ENCODE data around the gene INMT. TPM values are rescaled to one million over a fixed set of nuclear protein-coding genes. Genes with fewer than 3 reads are reported as not detected.

Gene INMT
- total and polyA plus RNA-seq, 9 donors: 6.4 to 18.3 (median 11.6) TPM

DNA sequence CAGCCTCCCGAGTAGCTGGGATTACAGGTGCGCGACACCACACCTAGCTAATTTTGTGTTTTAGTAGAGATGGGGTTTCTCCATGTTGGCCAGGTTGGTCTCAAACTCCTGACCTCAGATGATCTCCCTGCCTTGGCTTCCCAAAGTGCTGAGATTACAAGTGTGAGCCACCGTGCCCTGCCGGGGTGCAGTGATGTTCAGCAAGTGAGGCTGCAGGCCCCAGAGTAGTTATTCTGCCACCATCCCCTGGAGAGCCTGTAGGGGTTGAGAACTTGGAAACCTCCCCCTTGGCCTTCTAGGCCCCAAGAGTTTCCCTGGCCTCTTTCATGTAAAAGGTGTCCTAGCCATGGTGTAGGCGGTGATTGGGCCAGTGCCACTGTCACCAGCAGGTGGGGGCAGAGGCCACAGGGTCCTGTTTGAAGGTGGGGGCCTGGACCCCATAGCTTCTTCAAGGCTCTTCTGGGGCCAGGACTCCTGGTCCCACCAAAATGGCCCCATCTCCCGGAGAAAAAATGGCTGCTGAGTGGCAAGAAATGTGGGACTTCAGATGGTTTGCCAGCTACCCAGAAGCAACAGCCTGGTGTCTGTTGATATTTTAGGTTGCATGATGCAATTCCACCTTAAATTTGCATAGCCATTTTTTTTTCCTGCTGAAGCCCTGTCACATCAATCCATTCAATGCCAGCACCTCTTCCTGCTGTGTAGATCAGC, 25.5 kb upstream of the INMT start:
- Histone ChIP-seq H3K4me1 (ENCODE audit: control insufficient read depth, insufficient read depth, low read length) (peaks cover 2% of the 10 kb centered on the region), H3K4me3 (ENCODE audit: low read length) (no peak overlapping the region), H3K36me3 (ENCODE audit: control insufficient read depth, insufficient read depth, low read length) (no peaks in the 10 kb centered on the region), H3K27me3 (ENCODE audit: control insufficient read depth, insufficient read depth, low read length) (peaks cover 33% of the 10 kb centered on the region), H3K9me3 (replicated peaks; ENCODE audit: control insufficient read depth, low read depth, low read length) (no peaks in the 10 kb centered on the region), H3K27ac (ENCODE audit: low read length) (no peak overlapping the region)
- WGBS (ENCODE audit: insufficient coverage): 95% methylated on average over 3 of the region's 7 CpGs
- no peak for DNase-seq

DNA sequence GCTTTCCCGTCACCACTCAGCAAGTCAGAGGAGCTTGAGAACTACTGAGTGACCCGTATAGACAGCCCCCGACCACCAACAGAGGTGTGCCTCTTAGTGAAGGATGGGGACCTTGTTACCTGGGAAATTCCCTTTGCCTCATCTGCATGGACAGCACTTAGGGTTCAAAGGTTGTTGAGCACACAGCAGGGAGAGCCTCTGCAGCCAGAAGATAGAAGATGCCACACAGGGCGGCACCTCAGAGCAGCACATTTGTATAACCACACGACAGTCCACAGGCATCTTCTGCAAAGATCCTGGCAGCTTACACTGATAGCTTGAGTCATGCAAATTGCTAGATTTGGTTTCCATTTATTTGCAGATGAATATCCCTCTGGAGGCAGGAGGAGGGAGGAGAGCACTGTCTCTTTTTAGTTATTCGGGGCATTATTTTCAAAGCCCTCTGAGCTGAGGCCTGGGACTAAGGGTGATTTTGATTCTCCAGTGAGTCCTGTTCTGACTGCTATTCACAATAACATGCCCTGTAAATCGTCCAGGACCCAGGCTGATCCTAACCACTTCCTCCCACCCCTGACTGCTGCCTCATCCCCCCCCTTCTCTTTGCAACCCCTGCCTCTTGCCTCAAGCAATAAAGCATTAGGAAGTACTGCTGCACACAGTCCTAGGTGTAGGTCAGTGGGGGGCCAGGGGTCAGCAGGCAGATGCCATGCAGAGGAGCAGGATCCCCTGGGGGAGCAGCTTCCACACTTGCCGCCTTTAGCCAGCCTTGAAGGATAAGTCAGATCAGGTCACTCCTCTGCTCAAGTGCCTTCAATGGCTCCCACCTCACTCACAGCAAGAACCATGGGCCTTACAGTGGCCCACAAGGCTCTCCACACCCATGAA, 24.6 kb upstream of the INMT start:
- DNase-seq: no peak
- 100% methylated on average over 1 of the region's 8 CpGs for WGBS (ENCODE audit: insufficient coverage)
- no peak overlapping the region for H3K27ac ChIP-seq (ENCODE audit: low read length)

DNA sequence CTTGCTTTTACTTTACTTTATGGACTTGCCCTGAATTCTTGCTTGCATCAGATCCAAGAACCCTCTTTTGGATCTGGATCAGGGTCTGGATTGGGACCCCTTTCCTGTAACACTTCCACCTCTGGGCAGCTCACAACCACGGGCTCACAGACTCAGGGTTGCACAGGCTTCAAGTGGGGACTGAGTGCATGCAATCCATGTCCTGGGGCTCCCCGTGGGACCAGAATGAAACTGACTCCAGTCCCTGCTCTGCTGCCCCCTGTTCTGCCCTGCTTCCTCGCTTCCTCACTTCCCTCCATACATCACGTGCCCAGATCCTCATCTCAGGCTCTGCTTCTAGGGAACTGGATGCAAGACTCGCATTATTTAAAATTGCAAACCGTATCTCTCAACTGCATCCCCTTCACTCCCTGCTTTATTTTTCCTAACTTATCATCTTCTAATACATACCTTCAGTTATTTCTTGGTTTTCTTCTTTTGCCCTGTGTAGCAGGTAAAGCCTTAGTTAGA, 23.3 kb upstream of the INMT start:
- no peak for DNase-seq
- Histone ChIP-seq H3K4me1 (ENCODE audit: control insufficient read depth, insufficient read depth, low read length) (peaks cover 7% of the 10 kb centered on the region), H3K27me3 (ENCODE audit: control insufficient read depth, insufficient read depth, low read length) (peaks cover 25% of the 10 kb centered on the region), H3K4me3 (ENCODE audit: low read length) (no peak overlapping the region), H3K36me3 (ENCODE audit: control insufficient read depth, insufficient read depth, low read length) (no peaks in the 10 kb centered on the region), H3K27ac (ENCODE audit: low read length) (no peak overlapping the region), H3K9me3 (replicated peaks; ENCODE audit: control insufficient read depth, low read depth, low read length) (no peaks in the 10 kb centered on the region)
- 28% methylated on average over 3 of the region's 6 CpGs for WGBS (ENCODE audit: insufficient coverage)

More for the DNA sequence above, 24.6 kb upstream of the INMT start:
- Histone ChIP-seq H3K4me1 (ENCODE audit: control insufficient read depth, insufficient read depth, low read length) (peaks cover 4% of the 10 kb centered on the region), H3K4me3 (ENCODE audit: low read length) (no peak overlapping the region), H3K9me3 (replicated peaks; ENCODE audit: control insufficient read depth, low read depth, low read length) (no peaks in the 10 kb centered on the region), H3K36me3 (ENCODE audit: control insufficient read depth, insufficient read depth, low read length) (no peaks in the 10 kb centered on the region), H3K27me3 (ENCODE audit: control insufficient read depth, insufficient read depth, low read length) (peaks cover 30% of the 10 kb centered on the region)

DNA sequence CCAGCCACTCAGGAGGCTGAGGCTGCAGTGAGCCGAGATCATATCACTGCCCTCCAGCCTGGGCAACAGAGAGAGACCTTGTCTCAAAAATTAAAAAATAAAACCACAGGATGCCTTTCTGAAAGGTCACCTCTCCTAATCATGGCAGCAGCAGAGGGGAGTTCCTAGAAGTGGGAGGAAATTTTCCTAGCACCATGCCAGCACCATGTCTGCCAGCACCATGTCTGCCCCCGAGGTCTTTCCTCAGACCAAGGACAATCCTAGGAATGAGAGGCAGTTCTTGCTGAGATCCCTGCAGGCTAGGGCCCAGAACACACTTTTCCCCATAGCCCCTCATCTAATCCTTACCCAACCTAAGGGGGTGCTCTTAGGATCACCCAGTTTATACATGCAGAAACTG, 22.3 kb upstream of the INMT start:
- H3K4me1 ChIP-seq (ENCODE audit: control insufficient read depth, insufficient read depth, low read length): peaks cover 7% of the 10 kb centered on the region
- H3K4me3 ChIP-seq (ENCODE audit: low read length): no peak overlapping the region
- 67% methylated on average over 1 of the region's 2 CpGs for WGBS (ENCODE audit: insufficient coverage)
- H3K9me3 ChIP-seq (replicated peaks; ENCODE audit: control insufficient read depth, low read depth, low read length): no peaks in the 10 kb centered on the region
- H3K36me3 ChIP-seq (ENCODE audit: control insufficient read depth, insufficient read depth, low read length): no peaks in the 10 kb centered on the region
- H3K27ac ChIP-seq (ENCODE audit: low read length): no peak overlapping the region
- DNase-seq: no peak
- peaks cover 22% of the 10 kb centered on the region for H3K27me3 ChIP-seq (ENCODE audit: control insufficient read depth, insufficient read depth, low read length)

DNA sequence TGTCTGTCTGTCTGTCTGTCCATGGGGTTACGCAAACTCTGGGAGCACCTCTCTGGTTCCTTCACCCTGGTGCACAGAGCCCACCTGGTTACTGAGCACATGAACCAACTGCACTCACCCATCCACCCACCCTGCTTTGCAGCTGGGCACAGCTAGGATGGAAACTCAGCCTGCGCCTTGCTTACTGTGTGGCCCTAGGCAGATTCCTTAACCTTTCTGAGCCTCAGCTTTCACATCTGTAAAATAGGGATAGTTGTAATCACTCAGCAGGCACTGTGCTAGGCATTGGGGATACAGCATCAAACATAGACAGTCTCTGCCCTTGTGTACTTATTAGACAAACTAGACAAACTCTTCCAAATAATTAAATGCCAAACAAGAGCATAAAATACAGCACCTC, 21.8 kb upstream of the INMT start:
- DNase-seq: no peak
- H3K36me3 ChIP-seq (ENCODE audit: control insufficient read depth, insufficient read depth, low read length): no peaks in the 10 kb centered on the region
- no peak overlapping the region for H3K4me3 ChIP-seq (ENCODE audit: low read length)
- H3K4me1 ChIP-seq (ENCODE audit: control insufficient read depth, insufficient read depth, low read length): peaks cover 7% of the 10 kb centered on the region
- peaks cover 22% of the 10 kb centered on the region for H3K27me3 ChIP-seq (ENCODE audit: control insufficient read depth, insufficient read depth, low read length)
- H3K9me3 ChIP-seq (replicated peaks; ENCODE audit: control insufficient read depth, low read depth, low read length): no peaks in the 10 kb centered on the region
- WGBS (ENCODE audit: insufficient coverage): 88% methylated on average over 1 of the region's 2 CpGs
- no peak overlapping the region for H3K27ac ChIP-seq (ENCODE audit: low read length)

DNA sequence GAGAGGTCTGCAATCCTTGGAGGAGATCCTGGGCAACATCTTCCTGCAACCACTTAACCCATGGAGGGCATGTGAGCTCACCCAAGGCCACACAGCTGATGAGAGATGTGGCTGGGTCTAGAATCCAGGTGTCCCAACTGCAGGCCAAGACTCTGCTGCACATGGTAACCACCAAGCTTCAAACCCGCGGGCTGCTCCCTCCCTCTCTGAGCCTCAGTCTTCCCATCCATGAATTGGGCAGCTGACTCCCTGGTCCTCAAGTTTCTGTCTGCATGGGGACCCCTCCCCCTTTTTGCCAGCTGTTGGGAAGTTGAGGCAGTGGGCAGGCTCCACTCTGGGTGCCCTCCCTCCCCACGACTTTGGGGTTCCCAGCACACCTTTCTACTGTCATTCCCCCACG, 20.9 kb upstream of the INMT start:
- H3K27me3 ChIP-seq (ENCODE audit: control insufficient read depth, insufficient read depth, low read length): peaks cover 21% of the 10 kb centered on the region
- H3K4me3 ChIP-seq (ENCODE audit: low read length): no peak overlapping the region
- no peak for DNase-seq
- H3K36me3 ChIP-seq (ENCODE audit: control insufficient read depth, insufficient read depth, low read length): no peaks in the 10 kb centered on the region
- WGBS (ENCODE audit: insufficient coverage): 65% methylated on average over 2 of the region's 4 CpGs
- no peak overlapping the region for H3K27ac ChIP-seq (ENCODE audit: low read length)
- peaks cover 7% of the 10 kb centered on the region for H3K4me1 ChIP-seq (ENCODE audit: control insufficient read depth, insufficient read depth, low read length)
- no peaks in the 10 kb centered on the region for H3K9me3 ChIP-seq (replicated peaks; ENCODE audit: control insufficient read depth, low read depth, low read length)

DNA sequence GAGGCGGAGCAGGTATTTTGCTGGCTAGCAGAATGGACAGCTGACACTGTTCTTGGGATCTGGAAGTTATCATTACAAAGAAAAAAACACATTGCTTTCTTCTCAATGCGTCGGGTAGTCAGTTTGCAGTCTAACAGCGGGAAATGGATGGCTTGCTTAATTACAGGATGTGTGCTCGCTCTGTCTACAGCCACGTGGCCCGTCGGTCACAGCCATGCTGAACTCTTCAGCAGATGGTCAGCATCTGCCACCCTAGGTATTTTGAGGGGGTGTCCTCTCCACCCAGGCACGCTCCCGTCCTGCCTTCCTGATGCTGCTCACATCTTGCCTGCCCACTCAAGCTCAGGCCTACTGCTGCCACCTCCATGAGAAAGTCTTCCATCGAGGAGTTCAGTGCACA, 20.4 kb upstream of the INMT start:
- Histone ChIP-seq H3K36me3 (ENCODE audit: control insufficient read depth, insufficient read depth, low read length) (no peaks in the 10 kb centered on the region), H3K4me1 (ENCODE audit: control insufficient read depth, insufficient read depth, low read length) (peaks cover 7% of the 10 kb centered on the region), H3K27ac (ENCODE audit: low read length) (no peak overlapping the region), H3K27me3 (ENCODE audit: control insufficient read depth, insufficient read depth, low read length) (peaks cover 21% of the 10 kb centered on the region), H3K9me3 (replicated peaks; ENCODE audit: control insufficient read depth, low read depth, low read length) (no peaks in the 10 kb centered on the region), H3K4me3 (ENCODE audit: low read length) (no peak overlapping the region)
- WGBS (ENCODE audit: insufficient coverage): 0% methylated on average over 3 of the region's 11 CpGs
- DNase-seq: no peak

DNA sequence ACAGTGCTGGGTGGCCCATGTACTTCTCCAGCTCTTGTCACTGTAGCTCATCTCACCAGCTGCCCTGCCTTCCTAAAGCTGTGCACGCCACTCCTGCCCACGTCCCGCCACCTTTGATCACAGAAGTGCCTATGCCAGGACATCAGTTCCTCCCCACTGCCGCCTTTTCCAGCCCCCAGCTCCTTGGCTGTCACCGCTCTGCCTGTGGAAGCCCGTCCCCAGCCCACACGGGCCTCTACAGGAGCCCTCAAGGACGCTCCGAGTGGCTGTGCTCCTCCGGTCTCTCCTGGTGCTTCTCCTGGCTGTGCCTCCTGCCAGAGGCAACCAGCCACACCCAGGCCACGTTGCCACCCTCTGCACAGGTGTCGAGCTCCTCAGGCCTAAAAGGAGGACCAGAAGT, 19.3 kb upstream of the INMT start:
- Histone ChIP-seq H3K4me1 (ENCODE audit: control insufficient read depth, insufficient read depth, low read length) (peaks cover 7% of the 10 kb centered on the region), H3K4me3 (ENCODE audit: low read length) (no peak overlapping the region), H3K27ac (ENCODE audit: low read length) (no peak overlapping the region), H3K27me3 (ENCODE audit: control insufficient read depth, insufficient read depth, low read length) (peaks cover 21% of the 10 kb centered on the region), H3K36me3 (ENCODE audit: control insufficient read depth, insufficient read depth, low read length) (no peaks in the 10 kb centered on the region), H3K9me3 (replicated peaks; ENCODE audit: control insufficient read depth, low read depth, low read length) (no peaks in the 10 kb centered on the region)
- no peak for DNase-seq
- WGBS (ENCODE audit: insufficient coverage): 91% methylated on average over 12 of the region's 12 CpGs

DNA sequence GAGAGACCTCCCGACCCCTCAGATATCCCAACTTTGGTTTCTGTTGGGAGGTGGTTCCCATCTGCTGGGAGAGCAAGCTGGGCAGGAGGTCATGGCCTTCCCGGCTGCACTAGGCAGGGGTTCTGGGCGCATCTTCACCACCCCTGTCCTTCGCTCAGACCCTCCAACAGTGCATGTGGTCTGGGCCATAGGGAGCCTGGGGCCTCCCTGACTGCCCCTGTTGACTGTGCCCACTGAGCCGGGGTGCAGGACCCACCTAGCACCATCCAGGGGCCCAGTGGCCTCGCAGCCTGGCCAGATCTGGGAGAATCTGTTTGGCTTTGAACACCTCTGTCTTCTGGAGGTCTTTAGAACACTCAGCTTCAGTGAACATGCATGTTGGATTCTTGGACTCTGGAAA, 18.7 kb upstream of the INMT start:
- H3K4me3 ChIP-seq (ENCODE audit: low read length): no peak overlapping the region
- no peak for DNase-seq
- WGBS (ENCODE audit: insufficient coverage): 94% methylated on average over 5 of the region's 6 CpGs

DNA sequence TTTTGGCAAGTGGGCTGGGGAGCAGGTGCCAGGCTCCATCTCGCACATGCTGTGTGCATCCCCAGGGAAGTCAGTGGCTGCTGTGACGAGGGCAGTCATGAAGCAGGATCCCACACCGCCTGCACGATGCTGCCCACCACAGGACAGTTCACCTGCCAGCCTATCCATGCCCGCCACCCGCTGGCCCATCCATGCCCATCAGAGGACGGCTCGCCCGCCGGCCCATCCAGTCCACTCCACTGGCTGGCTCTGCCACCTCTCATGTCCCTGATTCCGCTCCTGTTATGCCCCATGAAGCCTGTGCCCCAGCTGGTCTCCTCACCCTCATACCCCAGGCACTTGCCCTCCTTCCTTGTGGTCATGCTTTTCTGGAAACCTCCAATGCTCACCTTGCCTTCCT, 18.2 kb upstream of the INMT start:
- no peak for DNase-seq
- peaks cover 7% of the 10 kb centered on the region for H3K4me1 ChIP-seq (ENCODE audit: control insufficient read depth, insufficient read depth, low read length)
- peaks cover 23% of the 10 kb centered on the region for H3K27me3 ChIP-seq (ENCODE audit: control insufficient read depth, insufficient read depth, low read length)
- H3K4me3 ChIP-seq (ENCODE audit: low read length): no peak overlapping the region
- no peaks in the 10 kb centered on the region for H3K36me3 ChIP-seq (ENCODE audit: control insufficient read depth, insufficient read depth, low read length)
- no peak overlapping the region for H3K27ac ChIP-seq (ENCODE audit: low read length)
- H3K9me3 ChIP-seq (replicated peaks; ENCODE audit: control insufficient read depth, low read depth, low read length): no peaks in the 10 kb centered on the region
- WGBS (ENCODE audit: insufficient coverage): 82% methylated on average over 11 of the region's 11 CpGs

More for the DNA sequence above, 18.7 kb upstream of the INMT start:
- H3K4me1 ChIP-seq (ENCODE audit: control insufficient read depth, insufficient read depth, low read length): peaks cover 7% of the 10 kb centered on the region
- no peaks in the 10 kb centered on the region for H3K36me3 ChIP-seq (ENCODE audit: control insufficient read depth, insufficient read depth, low read length)
- H3K27ac ChIP-seq (ENCODE audit: low read length): no peak overlapping the region
- H3K27me3 ChIP-seq (ENCODE audit: control insufficient read depth, insufficient read depth, low read length): peaks cover 21% of the 10 kb centered on the region
- H3K9me3 ChIP-seq (replicated peaks; ENCODE audit: control insufficient read depth, low read depth, low read length): no peaks in the 10 kb centered on the region

All from muscle of leg (tissue), 11 donors.